SK-N-SH (cell line): ENCODE results near the gene SOX8.

Experiments
- CTCF ChIP-seq: fragments of 200-600 bp; sonication (generic); IDR thresholded peaks from 2 replicates; pipeline ENCODE4 v1.6.1; 2017; ENCODE audit warnings: antibody characterized with exemption, mild to moderate bottlenecking, moderate library complexity
- EP300 ChIP-seq, 2 experiments: IDR thresholded peaks; 2 replicates each; pipeline versions ENCODE4 v1.4.0 to v1.6.1; 2012; ENCODE audit warnings: borderline replicate concordance in 1 of 2, low read depth in 1 of 2, low read length in 1 of 2
- EZH2phosphoT487 ChIP-seq: fragments of 200-600 bp; sonication (generic); IDR thresholded peaks from 2 replicates; pipeline ENCODE4 v1.6.1; 2017; ENCODE audit warnings: low read depth, mixed run types, mild to moderate bottlenecking, antibody characterized with exemption, moderate library complexity, borderline replicate concordance
- GABPA ChIP-seq: IDR thresholded peaks from 2 replicates; pipeline ENCODE4 v1.4.0; 2012; ENCODE audit warnings: low read depth, mild to moderate bottlenecking
- MAX ChIP-seq: IDR thresholded peaks from 2 replicates; pipeline ENCODE4 v1.4.0; 2012; ENCODE audit warnings: low read depth
- MXI1 ChIP-seq: IDR thresholded peaks from 2 replicates; pipeline ENCODE4 v1.6.1; 2012; ENCODE audit warnings: mild to moderate bottlenecking, low read depth, low read length, improper control_type of control experiment
- POLR2AphosphoS5 ChIP-seq: IDR thresholded peaks from 2 replicates; pipeline ENCODE4 v1.6.1; 2012; ENCODE audit warnings: low read depth, low read length
- REST ChIP-seq: IDR thresholded peaks from 2 replicates; pipeline ENCODE4 v1.6.1; 2012; ENCODE audit warnings: mild to moderate bottlenecking, low read depth, low read length, moderate library complexity
- RXRA ChIP-seq: IDR thresholded peaks from 2 replicates; pipeline ENCODE4 v1.4.0; 2012; ENCODE audit warnings: low read depth, mild to moderate bottlenecking, borderline replicate concordance
- TAF1 ChIP-seq: IDR thresholded peaks from 2 replicates; pipeline ENCODE4 v1.6.1; 2012; ENCODE audit warnings: low read depth, mild to moderate bottlenecking, low read length, moderate library complexity, borderline replicate concordance

GRCh38 chr16:966035-966434, 15.5 kb upstream of the SOX8 start:
- TF ChIP-seq TAF1 = no peak
- TF ChIP-seq CTCF = no peak
- no peak for TF ChIP-seq MXI1
- TF ChIP-seq POLR2AphosphoS5 = no peak
- no peak for TF ChIP-seq REST
- no peak for TF ChIP-seq MAX
- no peak for TF ChIP-seq EZH2phosphoT487
- no peak for TF ChIP-seq EP300 (IDR thresholded peaks at IDR 0.05; ENCODE audit: borderline replicate concordance in 1 of 2, low read depth in 1 of 2, low read length in 1 of 2)
- TF ChIP-seq GABPA = no peak
- TF ChIP-seq RXRA = no peak
